Erythroblast (primary cell): ENCODE results near the gene NOL3.

Source experiments
- DNase-seq, 2 experiments: peaks; one replicate each; lab custom pipeline; 2025; lab: John Stamatoyannopoulos, UW
- GATA1 ChIP-seq: IDR thresholded peaks from 2 replicates; pipeline ENCODE4 v1.6.1; 2011; ENCODE audit warnings: low read depth, mild to moderate bottlenecking, control low read depth, low read length, moderate library complexity
- POLR2A ChIP-seq: IDR thresholded peaks from 2 replicates; pipeline ENCODE4 v1.6.1; 2011; ENCODE audit warnings: mild to moderate bottlenecking, low read length

Gene NOL3

GRCh38 chr16:67173323-67173722 lies 3.0 kb downstream of the NOL3 start:
- no peak for TF ChIP-seq GATA1
- TF ChIP-seq POLR2A, result no peak
- no peak for DNase-seq

GRCh38 chr16:67173808-67174705 lies 3.7 kb downstream of the NOL3 start:
- no peak for TF ChIP-seq GATA1
- peak; percentile 42 for TF ChIP-seq POLR2A
- DNase-seq, result peak; percentile 57 to 61

DNA sequence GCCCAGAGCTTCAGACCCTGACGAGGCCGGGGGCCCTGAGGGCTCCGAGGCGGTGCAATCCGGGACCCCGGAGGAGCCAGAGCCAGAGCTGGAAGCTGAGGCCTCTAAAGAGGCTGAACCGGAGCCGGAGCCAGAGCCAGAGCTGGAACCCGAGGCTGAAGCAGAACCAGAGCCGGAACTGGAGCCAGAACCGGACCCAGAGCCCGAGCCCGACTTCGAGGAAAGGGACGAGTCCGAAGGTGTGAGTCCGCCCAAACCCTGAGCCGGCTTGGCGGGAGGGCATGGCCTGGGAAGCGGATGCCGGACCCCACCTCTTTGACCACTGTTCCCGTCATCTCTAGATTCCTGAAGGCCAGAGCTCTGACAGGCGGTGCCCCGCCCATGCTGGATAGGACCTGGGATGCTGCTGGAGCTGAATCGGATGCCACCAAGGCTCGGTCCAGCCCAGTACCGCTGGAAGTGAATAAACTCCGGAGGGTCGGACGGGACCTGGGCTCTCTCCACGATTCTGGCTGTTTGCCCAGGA lies 4.4 kb downstream of the NOL3 start:
- TF ChIP-seq POLR2A, result no peak
- TF ChIP-seq GATA1, result no peak
- no peak for DNase-seq

- TF ChIP-seq POLR2A, result no peak
- no peak for TF ChIP-seq GATA1
- DNase-seq, result no peak
Measured at GRCh38 chr16:67176662-67177061, 6.3 kb downstream of the NOL3 start.

GRCh38 chr16:67177743-67178699 lies 7.7 kb downstream of the NOL3 start:
- peak; percentile 43 to 54 for DNase-seq
- TF ChIP-seq GATA1 (no peak), POLR2A (no peak)

- DNase-seq, result peak; percentile 27 to 33
- TF ChIP-seq POLR2A (no peak), GATA1 (no peak)
Measured at GRCh38 chr16:67179421-67180080, 9.2 kb downstream of the NOL3 start.

GRCh38 chr16:67180166-67180565 lies 9.8 kb downstream of the NOL3 start:
- TF ChIP-seq POLR2A (no peak), GATA1 (no peak)
- DNase-seq, result no peak

DNA sequence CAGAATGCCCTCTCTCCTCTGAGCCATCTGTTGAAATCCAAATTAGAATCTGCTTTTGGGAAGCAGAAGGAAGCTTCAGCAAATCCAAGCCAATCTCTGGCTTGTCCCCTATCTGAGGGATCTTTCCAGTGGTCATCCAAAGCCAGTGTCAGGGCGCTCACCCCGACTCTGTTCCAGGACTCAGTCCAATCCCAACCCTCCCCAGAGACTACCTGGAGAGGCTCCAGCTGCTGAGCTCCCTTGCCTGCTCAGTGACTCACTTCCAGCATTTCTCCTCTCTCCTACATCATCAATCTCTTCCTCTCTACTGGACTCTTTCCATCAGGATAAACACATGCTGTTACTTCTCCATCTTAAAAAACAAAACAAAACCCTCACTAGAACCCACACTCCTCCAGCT lies 11.0 kb downstream of the NOL3 start:
- TF ChIP-seq GATA1 (no peak), POLR2A (no peak)
- no peak for DNase-seq

DNA sequence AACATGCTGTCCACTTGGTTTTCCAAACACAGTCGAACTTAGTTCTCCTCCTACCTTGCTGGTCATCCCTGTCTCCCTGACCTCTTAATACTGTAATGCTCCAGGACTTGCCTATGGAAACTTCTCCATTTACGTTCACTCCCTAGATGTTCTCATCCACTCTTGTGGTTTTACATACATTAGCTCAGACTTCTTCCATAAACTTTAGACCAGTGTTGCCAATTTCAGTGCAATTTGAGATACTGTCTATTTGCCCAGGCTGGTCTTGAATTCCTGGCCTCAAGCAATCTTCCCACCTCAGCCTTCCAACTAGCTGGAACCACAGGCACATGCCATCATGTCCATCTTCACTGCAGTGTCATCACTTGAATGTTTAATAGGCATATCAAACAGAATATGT lies 11.9 kb downstream of the NOL3 start:
- TF ChIP-seq GATA1 (no peak), POLR2A (no peak)

GRCh38 chr16:67183284-67183626 lies 12.9 kb downstream of the NOL3 start:
- no peak for TF ChIP-seq POLR2A
- TF ChIP-seq GATA1, result no peak
- no peak for DNase-seq

More for the DNA sequence above, 11.9 kb downstream of the NOL3 start:
- DNase-seq, result no peak

DNA sequence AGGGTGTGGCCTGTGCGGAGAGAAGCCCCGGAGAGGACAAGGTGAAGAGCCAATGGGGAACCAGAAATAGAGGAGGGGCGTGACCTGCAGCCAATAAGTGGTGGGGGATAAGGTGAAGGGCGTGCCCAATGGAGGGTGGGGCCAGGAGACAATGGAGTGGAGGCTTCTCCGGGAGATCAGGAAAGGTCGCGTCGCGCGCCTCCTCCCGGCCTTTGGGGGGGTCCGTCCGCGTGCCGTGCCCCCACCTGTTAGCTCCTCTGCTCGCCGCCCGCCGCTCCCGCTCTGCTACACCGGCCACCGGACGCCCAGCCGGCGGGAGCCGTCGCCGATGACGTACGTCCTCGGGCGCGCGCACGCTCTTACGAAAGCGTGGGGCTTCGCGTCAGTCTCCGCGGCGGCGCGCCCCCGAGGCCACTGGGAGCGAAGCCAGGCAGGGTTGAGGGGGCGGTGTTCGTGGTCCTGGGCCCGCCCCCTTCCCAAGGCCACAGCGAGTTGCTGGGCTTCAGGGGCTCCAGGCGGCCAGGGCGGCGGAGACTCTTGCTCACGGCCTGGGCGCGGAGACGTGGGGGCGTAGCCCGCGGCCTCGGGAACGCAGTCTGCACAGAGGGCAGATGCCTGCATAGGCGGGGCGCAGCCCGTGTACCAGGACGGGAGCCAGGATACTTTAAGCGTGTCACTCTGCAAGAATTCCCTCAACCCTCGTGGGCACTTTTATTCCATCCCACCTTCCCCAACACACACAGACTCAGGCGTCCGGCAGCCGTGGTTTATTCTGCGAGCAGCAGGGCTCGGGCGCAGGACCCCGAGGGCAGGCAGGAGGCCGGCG lies 13.5 kb downstream of the NOL3 start, which contains the start of gene MATCAP1:
Gene MATCAP1 (minus strand): TSS at position 337 of the 826 bp plus-strand sequence. CDS start 3,353 bp downstream, outside the sequence.
- peak; percentile 80 for TF ChIP-seq POLR2A
- TF ChIP-seq GATA1, result no peak
- DNase-seq, result peak; percentile 96 to 98

GRCh38 chr16:67184453-67184994 lies 14.2 kb downstream of the NOL3 start:
- TF ChIP-seq GATA1, result no peak
- TF ChIP-seq POLR2A, result no peak
- DNase-seq, result no peak
